A673 (cell line): ENCODE measurements around the gene SLC2A3.
"Not testable (repeated sequence)": the region's sequence is repeated elsewhere in the genome, so short reads cannot be mapped to it uniquely, and the experiment has no call there.

Experiments
- EZH2 ChIP-seq: fragments of 200-600 bp; sonication (generic); IDR thresholded peaks from 2 replicates; pipeline ENCODE4 v1.6.1; 2017; ENCODE audit warnings: borderline replicate concordance, low read depth, mild to moderate bottlenecking, mixed read lengths, antibody characterized with exemption, low read length; ENCODE audit not compliant: poor library complexity, severe bottlenecking
- TF ChIP-seq, protein P1 (sequence below): fragments of 300-800, 200-600 bp; sonication (generic); conservative IDR thresholded peaks from 2 replicates; pipeline ENCODE4 v1.5.1; 2017; ENCODE audit warnings: low read depth, mild to moderate bottlenecking, antibody characterized with exemption, low read length, moderate library complexity, mixed read lengths

DNA sequence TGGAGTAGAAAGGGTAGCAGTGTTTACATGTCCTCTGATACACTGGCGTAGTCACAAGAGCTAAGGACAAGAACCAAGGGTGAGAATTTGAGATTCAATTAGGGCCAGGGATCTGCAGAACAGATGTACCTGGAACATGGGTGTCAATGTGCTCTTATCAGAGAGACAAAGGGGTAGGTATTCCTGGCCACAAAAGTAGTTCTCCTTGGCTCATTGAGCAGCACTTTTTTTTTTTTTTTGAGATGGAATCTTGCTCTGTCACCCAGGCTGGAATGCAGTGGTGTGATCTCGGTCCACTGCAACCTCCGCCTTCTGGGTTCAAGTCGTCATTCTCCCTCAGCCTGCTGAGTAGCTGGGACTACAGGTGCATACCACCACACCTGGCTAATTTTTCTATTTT, 29.7 kb downstream of the SLC2A3 start:
- TF ChIP-seq, protein P1, sequence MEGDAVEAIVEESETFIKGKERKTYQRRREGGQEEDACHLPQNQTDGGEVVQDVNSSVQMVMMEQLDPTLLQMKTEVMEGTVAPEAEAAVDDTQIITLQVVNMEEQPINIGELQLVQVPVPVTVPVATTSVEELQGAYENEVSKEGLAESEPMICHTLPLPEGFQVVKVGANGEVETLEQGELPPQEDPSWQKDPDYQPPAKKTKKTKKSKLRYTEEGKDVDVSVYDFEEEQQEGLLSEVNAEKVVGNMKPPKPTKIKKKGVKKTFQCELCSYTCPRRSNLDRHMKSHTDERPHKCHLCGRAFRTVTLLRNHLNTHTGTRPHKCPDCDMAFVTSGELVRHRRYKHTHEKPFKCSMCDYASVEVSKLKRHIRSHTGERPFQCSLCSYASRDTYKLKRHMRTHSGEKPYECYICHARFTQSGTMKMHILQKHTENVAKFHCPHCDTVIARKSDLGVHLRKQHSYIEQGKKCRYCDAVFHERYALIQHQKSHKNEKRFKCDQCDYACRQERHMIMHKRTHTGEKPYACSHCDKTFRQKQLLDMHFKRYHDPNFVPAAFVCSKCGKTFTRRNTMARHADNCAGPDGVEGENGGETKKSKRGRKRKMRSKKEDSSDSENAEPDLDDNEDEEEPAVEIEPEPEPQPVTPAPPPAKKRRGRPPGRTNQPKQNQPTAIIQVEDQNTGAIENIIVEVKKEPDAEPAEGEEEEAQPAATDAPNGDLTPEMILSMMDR, result not testable (repeated sequence)
- not testable (repeated sequence) for TF ChIP-seq EZH2
